NCI-H2196 treated with DMSO at 0.1 percent for 48 hours (cell line): Measurements from ENCODE around the gene TTF2.
A peak's percentile ranks its signal among the peaks of the same experiment; 100 is the strongest.
"Not testable (repeated sequence)": the region's sequence is repeated elsewhere in the genome, so short reads cannot be mapped to it uniquely, and the experiment has no call there.

Experiments
- DNase-seq: peaks from one replicate; lab custom pipeline; 2025; ENCODE audit not compliant: unreplicated experiment; lab: John Stamatoyannopoulos, UW

Gene TTF2

GRCh38 chr1:117119144-117119543 lies 59.0 kb downstream of the TTF2 start:
- not testable (repeated sequence) for DNase-seq

- peak; percentile 44 for DNase-seq
These were observed 60.9 kb downstream of the TTF2 start for GRCh38 chr1:117120774-117121588.

GRCh38 chr1:117121589-117122329 lies 61.6 kb downstream of the TTF2 start, which contains the start of gene TRIM45:
Gene TRIM45 (minus strand): TSS chr1:117121749. CDS start chr1:117121201, 548 bp downstream.
- peak; percentile 87 for DNase-seq

GRCh38 chr1:117122330-117123025 lies 62.4 kb downstream of the TTF2 start:
- DNase-seq, result no peak

GRCh38 chr1:117123274-117123673 lies 63.1 kb downstream of the TTF2 start:
- DNase-seq, result no peak

GRCh38 chr1:117124661-117125060 lies 64.5 kb downstream of the TTF2 start:
- DNase-seq, result no peak

- DNase-seq, result no peak
These were observed 67.7 kb downstream of the TTF2 start for GRCh38 chr1:117127795-117128194.

GRCh38 chr1:117128323-117129079 lies 68.4 kb downstream of the TTF2 start:
- peak; percentile 37 for DNase-seq

- no peak for DNase-seq
These were observed 70.4 kb downstream of the TTF2 start for GRCh38 chr1:117130526-117130925.

- no peak for DNase-seq
These were observed 75.2 kb downstream of the TTF2 start for GRCh38 chr1:117135329-117135728.

GRCh38 chr1:117136749-117137148 lies 76.6 kb downstream of the TTF2 start:
- DNase-seq, result no peak

GRCh38 chr1:117137281-117137855 lies 77.2 kb downstream of the TTF2 start:
- DNase-seq, result no peak

GRCh38 chr1:117138106-117138505 lies 78.0 kb downstream of the TTF2 start:
- no peak for DNase-seq

GRCh38 chr1:117138561-117138960 lies 78.4 kb downstream of the TTF2 start:
- DNase-seq, result no peak

- no peak for DNase-seq
These were observed 82.1 kb downstream of the TTF2 start for GRCh38 chr1:117142200-117142599.

GRCh38 chr1:117143172-117143571 lies 83.0 kb downstream of the TTF2 start:
- no peak for DNase-seq

- no peak for DNase-seq
These were observed 83.7 kb downstream of the TTF2 start for GRCh38 chr1:117143871-117144270.

- DNase-seq, result no peak
These were observed 85.9 kb downstream of the TTF2 start for GRCh38 chr1:117146072-117146471.

- DNase-seq, result no peak
These were observed 86.6 kb downstream of the TTF2 start for GRCh38 chr1:117146575-117147340.

GRCh38 chr1:117147341-117147831 lies 87.3 kb downstream of the TTF2 start:
- DNase-seq, result no peak
